ENCODE results near the gene SYT12. TPM values are rescaled to one million over a fixed set of nuclear protein-coding genes. Genes with fewer than 3 reads are reported as not detected.

Gene SYT12
- total RNA-seq, 1 experiment from 2014 or later: 4.3 TPM

GRCh38 chr11:67045314-67045713 is 22.4 kb downstream of the SYT12 start:
- intact Hi-C loops (cut with micrococcal nuclease): no loop called here
- Histone ChIP-seq H3K4me3 (replicated peaks in 1 of 2; ENCODE audit: low read depth in 1 of 2, low read length in 2 of 2) (no peak overlapping the region), H3K9ac (ENCODE audit: low read length) (no peak overlapping the region), H3K9me3 (ENCODE audit: control insufficient read depth in 1 of 2, insufficient read depth in 1 of 2, low read depth in 1 of 2, low read length in 2 of 2) (no peaks in the 10 kb centered on the region), H3K27ac (ENCODE audit: low read depth, low read length) (no peak overlapping the region), H2AFZ (ENCODE audit: low read depth, low read length, poor library complexity, severe bottlenecking) (no peak overlapping the region), H3K9me2 (ENCODE audit: insufficient read depth) (no peaks in the 10 kb centered on the region), H3K27me3 (ENCODE audit: insufficient read depth, low read length) (no peaks in the 10 kb centered on the region), H3K36me3 (ENCODE audit: control insufficient read depth in 1 of 2, insufficient read depth in 2 of 2, low read length in 2 of 2) (no peaks in the 10 kb centered on the region), H3K79me2 (ENCODE audit: insufficient read depth, low read length) (no peaks in the 10 kb centered on the region), H3K4me1 (ENCODE audit: control insufficient read depth in 1 of 2, insufficient read depth in 2 of 2, low read length in 2 of 2) (peaks cover 0 to 18% of the 10 kb centered on the region in 2 experiments; a peak in 2 of 4 replicates), H3K4me2 (ENCODE audit: low read length) (peak overlapping the region; percentile 61), H4K20me1 (ENCODE audit: insufficient read depth) (no peaks in the 10 kb centered on the region)
- ChIA-PET CTCF (no interaction called here), POLR2A (no interaction called here), RAD21 (ENCODE audit: low non-redundant PET in 1 of 2, low total read pairs in 2 of 2, uncharacterized antibody in 2 of 2, unreplicated experiment in 2 of 2) (no interaction called here)
- no TSS peak for BruUV-seq (replicated peaks)
- ATAC-seq: peak; percentile 91
- no peak for TF ChIP-seq ZNF274 (IDR thresholded peaks at IDR 0.05; ENCODE audit: low read depth, low read length)
- no peak for TF ChIP-seq ZBTB33 (IDR thresholded peaks at IDR 0.05; ENCODE audit: extremely low read depth, insufficient replicate concordance, low read length)
- peak; percentile 64 for DNase-seq (ENCODE audit: low read depth, low spot score)

DNA sequence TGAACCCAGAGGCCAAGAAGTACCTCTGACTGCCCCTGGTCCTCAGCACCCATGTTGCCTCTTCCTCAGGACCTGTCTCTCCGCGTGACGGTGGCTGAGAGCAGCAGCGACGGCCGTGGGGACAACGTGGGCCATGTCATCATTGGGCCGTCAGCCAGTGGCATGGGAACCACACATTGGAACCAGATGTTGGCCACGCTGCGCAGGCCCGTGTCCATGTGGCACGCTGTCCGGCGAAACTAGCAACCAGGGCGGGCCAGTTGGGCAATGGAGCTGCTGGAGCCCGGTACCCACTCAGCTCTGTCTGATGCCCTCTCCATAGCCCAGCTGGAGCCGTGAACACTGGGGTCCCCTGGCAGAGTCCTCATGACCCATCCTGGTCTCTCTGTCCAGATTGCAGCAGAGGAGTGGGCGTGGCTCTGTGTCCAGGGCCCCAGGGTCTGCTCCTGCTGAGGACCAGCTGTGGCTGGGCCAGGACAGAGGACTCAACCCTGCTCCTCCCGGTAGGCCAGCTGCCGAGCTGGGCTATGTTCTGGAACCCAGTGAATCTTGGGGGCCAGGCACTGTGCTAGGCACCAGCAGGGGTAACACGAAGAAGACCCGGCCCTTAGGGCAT is 25.7 kb downstream of the SYT12 start:
- no peaks in the 10 kb centered on the region for H3K36me3 ChIP-seq (ENCODE audit: control insufficient read depth in 1 of 2, insufficient read depth in 2 of 2, low read length in 2 of 2)
- POLR2A ChIA-PET: no interaction called here
- CTCF ChIA-PET: no interaction called here

More for the DNA sequence above, 25.7 kb downstream of the SYT12 start:
- intact Hi-C loops (cut with micrococcal nuclease): no loop called here
- Histone ChIP-seq H3K9me3 (ENCODE audit: control insufficient read depth in 1 of 2, insufficient read depth in 1 of 2, low read depth in 1 of 2, low read length in 2 of 2) (no peaks in the 10 kb centered on the region), H3K79me2 (ENCODE audit: insufficient read depth, low read length) (no peaks in the 10 kb centered on the region), H3K4me3 (replicated peaks in 1 of 2; ENCODE audit: low read depth in 1 of 2, low read length in 2 of 2) (no peak overlapping the region), H3K27me3 (ENCODE audit: insufficient read depth, low read length) (no peaks in the 10 kb centered on the region), H3K27ac (ENCODE audit: low read depth, low read length) (no peak overlapping the region), H3K4me2 (ENCODE audit: low read length) (no peak overlapping the region), H2AFZ (ENCODE audit: low read depth, low read length, poor library complexity, severe bottlenecking) (no peak overlapping the region), H3K9ac (ENCODE audit: low read length) (no peak overlapping the region), H4K20me1 (ENCODE audit: insufficient read depth) (no peaks in the 10 kb centered on the region), H3K4me1 (ENCODE audit: control insufficient read depth in 1 of 2, insufficient read depth in 2 of 2, low read length in 2 of 2) (peaks cover 0 to 24% of the 10 kb centered on the region in 2 experiments; a peak in 3 of 4 replicates), H3K9me2 (ENCODE audit: insufficient read depth) (no peaks in the 10 kb centered on the region)
- TF ChIP-seq CEBPB (IDR thresholded peaks at IDR 0.05; ENCODE audit: low read depth) (no peak), RAD21 (IDR thresholded peaks at IDR 0.05; ENCODE audit: low read depth) (no peak), ZNF274 (IDR thresholded peaks at IDR 0.05; ENCODE audit: low read depth, low read length) (no peak), FOSL1 (IDR thresholded peaks at IDR 0.05; ENCODE audit: low read depth) (no peak), SIN3A (IDR thresholded peaks at IDR 0.05; ENCODE audit: low read depth) (no peak), EGR1 (IDR thresholded peaks at IDR 0.05; ENCODE audit: low read depth) (no peak), SRF (IDR thresholded peaks at IDR 0.05; ENCODE audit: low read depth) (no peak), SP1 (IDR thresholded peaks at IDR 0.05; ENCODE audit: low read depth) (no peak), YY1 (IDR thresholded peaks at IDR 0.05; ENCODE audit: extremely low read depth, insufficient replicate concordance, low read depth, low read length) (no peak), CBX3 (IDR thresholded peaks at IDR 0.05; ENCODE audit: low read depth) (no peak), POLR2A (IDR thresholded peaks at IDR 0.05; ENCODE audit: borderline replicate concordance, extremely low read depth, insufficient read depth, insufficient read length) (no peak), EZH2 (IDR thresholded peaks at IDR 0.05) (no peak)
- TF ChIP-seq, protein P1, sequence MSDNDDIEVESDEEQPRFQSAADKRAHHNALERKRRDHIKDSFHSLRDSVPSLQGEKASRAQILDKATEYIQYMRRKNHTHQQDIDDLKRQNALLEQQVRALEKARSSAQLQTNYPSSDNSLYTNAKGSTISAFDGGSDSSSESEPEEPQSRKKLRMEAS (IDR thresholded peaks at IDR 0.05): no peak
- TF ChIP-seq, protein P2, sequence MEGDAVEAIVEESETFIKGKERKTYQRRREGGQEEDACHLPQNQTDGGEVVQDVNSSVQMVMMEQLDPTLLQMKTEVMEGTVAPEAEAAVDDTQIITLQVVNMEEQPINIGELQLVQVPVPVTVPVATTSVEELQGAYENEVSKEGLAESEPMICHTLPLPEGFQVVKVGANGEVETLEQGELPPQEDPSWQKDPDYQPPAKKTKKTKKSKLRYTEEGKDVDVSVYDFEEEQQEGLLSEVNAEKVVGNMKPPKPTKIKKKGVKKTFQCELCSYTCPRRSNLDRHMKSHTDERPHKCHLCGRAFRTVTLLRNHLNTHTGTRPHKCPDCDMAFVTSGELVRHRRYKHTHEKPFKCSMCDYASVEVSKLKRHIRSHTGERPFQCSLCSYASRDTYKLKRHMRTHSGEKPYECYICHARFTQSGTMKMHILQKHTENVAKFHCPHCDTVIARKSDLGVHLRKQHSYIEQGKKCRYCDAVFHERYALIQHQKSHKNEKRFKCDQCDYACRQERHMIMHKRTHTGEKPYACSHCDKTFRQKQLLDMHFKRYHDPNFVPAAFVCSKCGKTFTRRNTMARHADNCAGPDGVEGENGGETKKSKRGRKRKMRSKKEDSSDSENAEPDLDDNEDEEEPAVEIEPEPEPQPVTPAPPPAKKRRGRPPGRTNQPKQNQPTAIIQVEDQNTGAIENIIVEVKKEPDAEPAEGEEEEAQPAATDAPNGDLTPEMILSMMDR (IDR thresholded peaks at IDR 0.05 in 2 of 3, conservative IDR thresholded peaks at IDR 0.05 in 1 of 3; ENCODE audit: borderline replicate concordance in 1 of 3, insufficient read depth in 1 of 3, low read depth in 2 of 3, low read length in 2 of 3): no peak
- no TSS peak for BruUV-seq (replicated peaks)
- no peak for ATAC-seq
- DNase-seq (ENCODE audit: low read depth, low spot score): no peak
- RAD21 ChIA-PET (ENCODE audit: low non-redundant PET in 1 of 2, low total read pairs in 2 of 2, uncharacterized antibody in 2 of 2, unreplicated experiment in 2 of 2): no interaction called here
